ENCODE measurements around the gene RPS27. TPM values are rescaled to one million over a fixed set of nuclear protein-coding genes. Genes with fewer than 3 reads are reported as not detected.

RPS27 gene
- total RNA-seq, 4 donors from 2014 or later: 990 to 4,016 (median 2,721) TPM

DNA sequence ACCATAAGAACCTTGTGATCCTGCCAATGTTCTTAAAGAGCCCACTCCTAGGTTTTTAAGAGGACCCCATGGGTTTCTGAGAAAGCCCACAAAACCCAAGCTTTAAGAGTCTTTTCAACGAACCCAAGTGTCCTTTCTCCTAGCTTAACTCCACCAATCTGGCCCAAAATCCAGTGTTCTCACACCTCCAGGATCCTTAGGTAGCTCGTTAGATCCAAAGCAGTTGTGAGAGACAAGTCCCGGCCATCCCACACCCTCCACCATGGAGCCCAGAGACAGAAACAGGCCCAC is 45.8 kb upstream of the RPS27 start:
- Histone ChIP-seq H3K36me3 (peaks cover 0 to 72% of the 10 kb centered on the region in 2 donors), H3K4me1 (peaks cover 0 to 42% (median 9%) of the 10 kb centered on the region in 3 donors), H3K27me3 (no peaks in the 10 kb centered on the region), H3K9me3 (no peaks in the 10 kb centered on the region), H3K4me3 (peak overlapping the region in 1 of 2 donors; percentile 99), H3K27ac (peak overlapping the region; percentile 89 to 99 (median 98))
- no peak for ATAC-seq
- 68% methylated on average over 2 of the region's 3 CpGs; no CpG with 5 or more reads in 1 of the 2 donors for WGBS, 2 donors (ENCODE audit: low coverage in 1 of 2)
- TF ChIP-seq POLR2A (IDR thresholded peaks at IDR 0.05): no peak
- TF ChIP-seq EP300 (IDR thresholded peaks at IDR 0.05): no peak
- no peak for TF ChIP-seq POLR2AphosphoS5 (IDR thresholded peaks at IDR 0.05)
- no peak for TF ChIP-seq CTCF (IDR thresholded peaks at IDR 0.05)

DNA sequence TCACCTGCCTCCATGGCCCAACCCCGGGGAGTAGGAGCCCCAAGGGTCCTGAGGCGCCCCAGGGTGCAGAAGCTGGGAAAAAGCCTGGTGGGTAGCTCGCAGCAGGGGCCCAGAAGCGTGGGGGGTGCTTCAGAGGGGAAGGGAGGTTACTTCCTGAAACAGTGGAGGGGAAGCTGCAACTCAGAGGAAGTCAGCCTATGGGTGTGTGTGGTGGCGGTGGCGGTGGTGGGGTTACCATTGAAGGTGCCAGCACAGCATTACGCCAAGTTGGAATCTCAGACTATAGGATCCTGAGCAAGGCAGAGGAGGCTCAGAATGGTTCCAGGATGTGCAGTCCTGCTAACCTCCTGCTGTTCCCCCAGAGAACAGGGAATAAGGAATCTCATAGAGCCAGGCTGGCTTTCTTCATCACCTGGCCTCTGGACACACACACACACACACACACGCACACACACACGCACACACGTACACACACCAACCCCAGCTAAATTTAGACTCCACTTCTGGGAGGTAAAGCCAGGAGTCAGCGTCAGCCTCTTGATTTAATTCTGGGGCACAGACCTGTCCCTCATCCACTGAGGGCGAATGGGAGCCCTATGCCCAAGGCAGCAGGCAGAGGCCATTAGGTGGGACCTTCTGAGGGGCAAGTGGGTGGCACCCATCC is 45.3 kb upstream of the RPS27 start:
- Histone ChIP-seq H3K27ac (peak overlapping the region; percentile 89 to 99 (median 98)), H3K4me1 (peaks cover 0 to 42% (median 9%) of the 10 kb centered on the region in 3 donors), H3K36me3 (peaks cover 0 to 72% of the 10 kb centered on the region in 2 donors), H3K4me3 (peak overlapping the region; percentile 76 to 99), H3K9me3 (no peaks in the 10 kb centered on the region), H3K27me3 (no peaks in the 10 kb centered on the region)
- WGBS, 2 donors (ENCODE audit: low coverage in 1 of 2): 13 to 44% methylated on average over 3 of the region's 12 CpGs
- ATAC-seq: peak; percentile 17
- TF ChIP-seq CTCF (IDR thresholded peaks at IDR 0.05): no peak
- no peak for TF ChIP-seq EP300 (IDR thresholded peaks at IDR 0.05)
- no peak for TF ChIP-seq POLR2A (IDR thresholded peaks at IDR 0.05)
- TF ChIP-seq POLR2AphosphoS5 (IDR thresholded peaks at IDR 0.05): no peak

DNA sequence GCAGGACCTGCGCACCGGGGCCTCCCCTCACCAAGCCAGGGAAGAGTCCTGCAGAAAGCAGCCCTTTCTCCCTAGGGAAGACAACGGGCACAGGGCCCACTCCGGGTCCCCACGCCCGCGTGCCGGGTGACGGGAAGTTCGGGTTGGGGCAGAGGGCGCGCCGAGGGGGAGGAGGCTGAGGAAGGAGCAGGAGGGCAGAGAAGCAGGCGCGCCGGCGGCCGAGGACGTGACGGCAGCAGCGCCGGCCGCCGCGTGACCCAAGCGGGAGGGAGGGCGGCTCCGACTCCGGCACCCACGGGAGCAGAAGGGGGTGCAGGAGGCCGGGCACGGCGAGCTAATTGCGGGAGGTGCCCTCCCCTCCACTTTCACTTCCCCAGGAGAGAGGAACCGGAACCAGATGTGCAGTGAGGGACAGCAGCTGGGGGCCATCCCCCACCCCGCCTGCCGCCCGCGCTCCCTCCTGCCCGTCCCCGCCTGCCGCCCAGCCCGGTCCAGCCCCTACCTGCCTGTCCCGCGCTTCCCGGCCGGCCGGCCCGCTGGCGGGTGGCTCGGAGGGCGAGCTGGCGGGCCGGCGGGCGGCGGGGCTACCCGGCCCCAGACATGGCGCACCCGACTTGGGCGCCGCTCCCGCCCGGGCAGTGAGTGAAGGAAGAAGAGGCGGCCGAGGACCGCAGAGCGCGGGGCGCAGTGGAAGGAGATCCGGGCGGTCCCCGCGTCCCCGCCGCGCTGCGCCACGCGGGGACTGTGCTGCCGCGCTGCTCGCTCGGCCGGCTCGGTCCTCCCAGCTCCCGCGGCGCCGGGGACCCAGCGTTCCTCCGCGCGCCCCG is 44.6 kb upstream of the RPS27 start:
- peaks cover 0 to 72% of the 10 kb centered on the region in 2 donors for H3K36me3 ChIP-seq
- TF ChIP-seq POLR2A (IDR thresholded peaks at IDR 0.05) (peak in 1 of 2 donors; percentile 42), CTCF (IDR thresholded peaks at IDR 0.05) (no peak), POLR2AphosphoS5 (IDR thresholded peaks at IDR 0.05) (peak; percentile 75), EP300 (IDR thresholded peaks at IDR 0.05) (no peak)
- no CpG with 5 or more reads among the region's 95 CpGs for WGBS, 2 donors (ENCODE audit: low coverage in 1 of 2)

GRCh38 chr1:153946622-153947241 is 43.8 kb upstream of the RPS27 start, which contains the start of gene DENND4B:
DENND4B (minus strand) TSS chr1:153946718; CDS start chr1:153944374, 2,344 bp downstream.
- Histone ChIP-seq H3K9me3 (no peaks in the 10 kb centered on the region), H3K27me3 (no peaks in the 10 kb centered on the region), H3K4me1 (peaks cover 0 to 42% (median 9%) of the 10 kb centered on the region in 3 donors), H3K4me3 (peak within 1 kb of the TSS; percentile 76 to 99), H3K27ac (peak within 1 kb of the TSS; percentile 89 to 99 (median 98)), H3K36me3 (peaks cover 0 to 72% of the 10 kb centered on the region in 2 donors)
- WGBS, 2 donors (ENCODE audit: low coverage in 1 of 2): 21 to 52% methylated on average over 2 of the region's 28 CpGs
- peak; percentile 87 for ATAC-seq
- TF ChIP-seq EP300 (IDR thresholded peaks at IDR 0.05) (no peak), POLR2A (IDR thresholded peaks at IDR 0.05) (no peak), CTCF (IDR thresholded peaks at IDR 0.05) (peak in 3 of 4 experiments; percentile 92 to 100 (median 94)), POLR2AphosphoS5 (IDR thresholded peaks at IDR 0.05) (peak; percentile 74)

More for the DNA sequence above, 44.6 kb upstream of the RPS27 start:
- H3K27ac ChIP-seq: peak overlapping the region; percentile 89 to 99 (median 98)
- H3K4me1 ChIP-seq: peaks cover 0 to 42% (median 9%) of the 10 kb centered on the region in 3 donors
- H3K4me3 ChIP-seq: peak overlapping the region; percentile 76 to 99
- no peaks in the 10 kb centered on the region for H3K9me3 ChIP-seq
- ATAC-seq: peak; percentile 86
- H3K27me3 ChIP-seq: no peaks in the 10 kb centered on the region

All from gastroesophageal sphincter (tissue), 4 donors.